K562 (cell line): ENCODE results near the gene OCEL1. TPM values are rescaled to one million over a fixed set of nuclear protein-coding genes. Genes with fewer than 3 reads are reported as not detected.

Source experiments
- ATAC-seq: fragments of 200-7000 bp; cut with Tn5 transposase; 3 replicates; pipeline ENCODE4 v1.9.1; 2020; ENCODE audit warnings: moderate library complexity
- BruUV-seq: library from RNA; stranded (reverse); fragments of 400-500 nt; replicated peaks from 2 replicates; lab custom pipeline; 2021; lab: Mats Ljungman, UMichigan
- CTCF ChIA-PET: fragments of 300-600 bp; formaldehyde crosslinking; extraction: SDS; loops from one replicate; lab custom pipeline; 2021; ENCODE audit warnings: low intra/inter-chr PET ratio; lab: Yijun Ruan, JAX
- POLR2A ChIA-PET: fragments of 300-600, 350-650 bp; sonication (Branson Sonifier 250); formaldehyde crosslinking; extraction: SDS; loops from one replicate; lab custom pipeline; 2021; ENCODE audit warnings: antibody characterized with exemption, inconsistent platforms; lab: Yijun Ruan, JAX
- DNase-seq, 4 experiments: peaks; one replicate each; pipeline versions ENCODE4 v3.0.0 to v3.0.0-alpha.2; 2011 to 2018; ENCODE audit warnings: low spot score in 3 of 4, mixed read lengths in 3 of 4; ENCODE audit errors: extremely low read depth in 1 of 4
- FAIRE-seq: peaks from 2 replicates; lab custom pipeline; 2011; peaks lifted over from hg19 to GRCh38; lab: Jason Lieb, UNC
- H2AFZ ChIP-seq: 2 replicates; pipeline ENCODE4 v1.6.0; 2011; ENCODE audit warnings: low read depth, low read length, control low read depth, inconsistent platforms
- H3K27ac ChIP-seq: fragments of 200-600 bp; 3 replicates; pipeline ENCODE4 v1.8.0; 2011; ENCODE audit warnings: low read depth, mild to moderate bottlenecking, control low read depth, inconsistent platforms, low read length, moderate library complexity, mixed read lengths; ENCODE audit errors: extremely low read depth
- H3K27me3 ChIP-seq, 2 experiments: fragments of 300-600 bp in 1 of 2; 2 replicates in 1 of 2; 3 replicates in 1 of 2; pipeline versions ENCODE4 v1.6.0 to v1.8.0; 2011; ENCODE audit warnings: inconsistent platforms in 2 of 2, low read length in 2 of 2, mild to moderate bottlenecking in 1 of 2, mixed read lengths in 1 of 2, moderate library complexity in 1 of 2; ENCODE audit not compliant: control insufficient read depth in 2 of 2, insufficient read depth in 2 of 2
- H3K36me3 ChIP-seq: fragments of 300-600 bp; 3 replicates; pipeline ENCODE4 v1.8.0; 2011; ENCODE audit warnings: mild to moderate bottlenecking, low read length, inconsistent platforms; ENCODE audit not compliant: control insufficient read depth, insufficient read depth
- H3K4me1 ChIP-seq, 2 experiments: fragments of 200-600 bp in 1 of 2; replicated peaks in 1 of 2; 2 replicates in 1 of 2; 3 replicates in 1 of 2; pipeline versions ENCODE4 v1.5.1 to v1.8.0; 2011; ENCODE audit warnings: inconsistent platforms in 2 of 2, low read length in 2 of 2, mild to moderate bottlenecking in 1 of 2, mixed read lengths in 1 of 2, moderate library complexity in 1 of 2; ENCODE audit not compliant: control insufficient read depth in 2 of 2, insufficient read depth in 2 of 2
- H3K4me2 ChIP-seq: 2 replicates; pipeline ENCODE4 v1.6.1; 2011; ENCODE audit warnings: low read length, control low read depth, inconsistent platforms, mixed read lengths; ENCODE audit not compliant: insufficient read depth
- H3K4me3 ChIP-seq: fragments of 200-600 bp; sonication (generic), shearing (Covaris generic); 2 replicates; pipeline ENCODE4 v1.5.1; 2016; ENCODE audit warnings: control low read depth, inconsistent platforms
- H3K79me2 ChIP-seq: fragments of 200-600 bp; 3 replicates; pipeline ENCODE4 v1.8.0; 2011; ENCODE audit warnings: low read length, inconsistent platforms; ENCODE audit not compliant: control insufficient read depth, insufficient read depth
- H3K9ac ChIP-seq, 2 experiments: 2 replicates each; pipeline versions ENCODE4 v1.6.0 to v1.6.1; 2011; ENCODE audit warnings: low read depth in 2 of 2, low read length in 2 of 2, control low read depth in 1 of 2, inconsistent platforms in 1 of 2, mild to moderate bottlenecking in 1 of 2, mixed read lengths in 1 of 2; ENCODE audit not compliant: insufficient read depth in 1 of 2
- H3K9me1 ChIP-seq: one replicate; pipeline ENCODE4 v1.6.0; 2011; ENCODE audit warnings: inconsistent platforms, mild to moderate bottlenecking, low read length, moderate library complexity; ENCODE audit not compliant: control insufficient read depth, insufficient read depth
- H3K9me3 ChIP-seq: replicated peaks from 2 replicates; pipeline ENCODE4 v1.5.1; 2011; ENCODE audit warnings: low read depth, low read length, inconsistent platforms; ENCODE audit not compliant: control insufficient read depth, insufficient read depth
- H4K20me1 ChIP-seq: replicated peaks from 2 replicates; pipeline ENCODE4 v1.6.1; 2011; ENCODE audit warnings: low read length, inconsistent platforms, mixed read lengths; ENCODE audit not compliant: control insufficient read depth, insufficient read depth
- CHD4 ChIP-seq: fragments of 200-600 bp; sonication (generic); IDR thresholded peaks from 3 replicates; pipeline ENCODE4 v1.6.1; 2012; ENCODE audit warnings: low read depth, mild to moderate bottlenecking, mixed read lengths, low read length, inconsistent platforms; ENCODE audit not compliant: insufficient read depth, insufficient replicate concordance, poor library complexity, severe bottlenecking
- MBD2 ChIP-seq: sonication (generic); IDR thresholded peaks from 2 replicates; pipeline ENCODE4 v1.6.1; 2016; ENCODE audit warnings: low read depth, borderline replicate concordance
- MYNN ChIP-seq, 2 experiments: sonication (generic); formaldehyde crosslinking in 1 of 2; IDR thresholded peaks; 2 replicates each; pipeline versions ENCODE4 v1.5.0 to v1.6.1; 2016 to 2020; ENCODE audit warnings: antibody characterized with exemption in 1 of 2, missing genetic modification reagents in 1 of 2
- POLR2G ChIP-seq: fragments of 200-400 bp; formaldehyde crosslinking; IDR thresholded peaks from 2 replicates; pipeline ENCODE4 v1.6.1; 2017; ENCODE audit warnings: low read depth, mild to moderate bottlenecking, antibody characterized with exemption, low read length, moderate library complexity
- RBFOX2 ChIP-seq: fragments of 200-400 bp; formaldehyde crosslinking; IDR thresholded peaks from 2 replicates; pipeline ENCODE4 v1.6.1; 2017; ENCODE audit warnings: low read depth, mild to moderate bottlenecking, low read length, moderate library complexity
- SOX6 ChIP-seq: fragments of 450-650 bp; IDR thresholded peaks from 2 replicates; pipeline ENCODE4 v1.6.1; 2014; ENCODE audit warnings: mild to moderate bottlenecking
- TAL1 ChIP-seq: fragments of 450-650 bp; IDR thresholded peaks from 2 replicates; pipeline ENCODE4 v1.6.1; 2016; ENCODE audit warnings: mild to moderate bottlenecking
- ZBTB1 ChIP-seq: sonication (generic); formaldehyde crosslinking; IDR thresholded peaks from 2 replicates; pipeline ENCODE4 v1.8.1; 2023; ENCODE audit warnings: missing genetic modification reagents, low read depth, mild to moderate bottlenecking, borderline replicate concordance
- ZNF644 ChIP-seq: fragments of 200-800 bp; sonication (Bioruptor generic); IDR thresholded peaks from 2 replicates; pipeline ENCODE4 v1.6.1; 2016; ENCODE audit warnings: low read depth, missing genetic modification characterization, missing compliant biosample characterization
- WGBS: fragments of 100-300 bp; shearing (Covaris generic); methylation state at CpG from one replicate; pipeline ENCODE4 v1.1.6; 2016; ENCODE audit warnings: low coverage, mixed read lengths; ENCODE audit not compliant: insufficient coverage; ENCODE audit errors: missing lambda C conversion rate; 5-methylcytosine and 5-hydroxymethylcytosine counted together
- in situ Hi-C: fragments of 300-500 bp; cut with MboI; formaldehyde crosslinking; loops from 4 replicates; pipeline ENCODE4 v1.15.0; 2018; ENCODE audit warnings: inconsistent platforms, mixed read lengths
- intact Hi-C: fragments of 100-400 bp; cut with micrococcal nuclease; formaldehyde crosslinking; loops from 2 replicates; pipeline ENCODE4 v1.14.2; 2022
- polyA plus RNA-seq, 8 experiments: library from polyadenylated mRNA; depleted of rRNA in 4 of 8; stranded (reverse) in 5 of 8; unstranded in 3 of 8; fragments of >200 nt; fragmentation: Nextera tagmentation in 2 of 8; fragmentation: Illumina TruSeq in 1 of 8; extraction: Ambion mirVana in 2 of 8; extraction: Trizol in 1 of 8; gene quantifications; 2 replicates each; pipeline versions ENCODE4 v1.2.1 to v1.2.3, GENCODE V29; 2011 to 2014; ENCODE audit warnings: inconsistent platforms in 1 of 8, missing spikeins in 1 of 8
- total RNA-seq, 7 experiments: library from RNA; depleted of rRNA in 6 of 7; stranded (reverse); fragments of >200 nt in 6 of 7; fragmentation: Illumina TruSeq in 2 of 7; extraction: Trizol in 2 of 7; gene quantifications; 2 replicates each; pipeline versions ENCODE4 v1.2.1 to v1.2.3, GENCODE V29; 2011 to 2021; ENCODE audit warnings: low replicate concordance in 1 of 7

OCEL1 gene
- total and polyA plus RNA-seq, 9 of the 15 experiments (the other 6 are each of a cell fraction or from before 2014, with no cell fraction given): 8.0 to 38.0 (median 12.4) TPM

- TF ChIP-seq ZBTB1 (CRISPR knock-in tag): no peak
These were observed 14.2 kb upstream of the OCEL1 start (continued) for GRCh38 chr19:17211547-17212446.

DNA sequence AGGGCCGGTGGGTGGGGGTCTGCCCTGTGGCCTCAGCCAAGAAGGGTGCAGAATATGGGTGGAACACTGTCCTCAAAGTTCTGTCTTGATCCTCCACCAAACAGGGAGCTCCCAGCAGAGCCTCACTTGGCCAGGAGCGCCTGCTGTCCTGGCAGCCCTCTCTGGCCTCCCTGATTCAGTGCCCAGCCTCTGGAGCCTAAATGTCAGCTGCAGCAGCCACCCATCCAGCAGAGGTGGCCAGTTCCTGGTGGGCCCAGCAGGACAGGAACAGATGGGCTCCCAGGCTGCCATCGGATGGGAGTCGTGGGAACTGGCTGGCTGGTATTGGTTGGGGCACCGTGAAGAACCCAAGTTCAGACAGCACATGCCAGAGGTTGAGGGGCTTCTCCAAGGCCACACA lies 12.7 kb upstream of the OCEL1 start:
- DNase-seq (no peak), ATAC-seq (no peak), FAIRE-seq (no peak)
- Histone ChIP-seq H3K4me3 (no peak overlapping the region), H3K27ac (no peak overlapping the region), H4K20me1 (0 out of 2 replicates have a peak, but pooled peaks cover 7% of the 10 kb centered on the region), H3K27me3 (no peaks in the 10 kb centered on the region), H2AFZ (no peak overlapping the region), H3K4me1 (peaks cover 16 to 34% of the 10 kb centered on the region in 2 experiments), H3K9me1 (peaks cover 3% of the 10 kb centered on the region), H3K36me3 (peaks cover 48% of the 10 kb centered on the region; the same call in 2 of the 3 replicates), H3K79me2 (peaks cover 9% of the 10 kb centered on the region), H3K9me3 (no peaks in the 10 kb centered on the region), H3K9ac (peak overlapping the region in 1 of 2 experiments; percentile 50; a peak in 2 of 4 replicates), H3K4me2 (no peak overlapping the region)
- ChIA-PET CTCF (no interaction called here), POLR2A (no interaction called here)
- intact Hi-C loops: no loop called here
- 86% methylated on average over 5 of the region's 5 CpGs for WGBS
- no peak for TF ChIP-seq SOX6
- no peak for TF ChIP-seq TAL1
- 0 out of 2 replicates have a peak, but pooled peaks have one; percentile 18 for TF ChIP-seq MYNN (IDR thresholded peaks at IDR 0.05)
- TF ChIP-seq MYNN (CRISPR knock-in tag; IDR thresholded peaks at IDR 0.05): no peak
- peak; percentile 44 for TF ChIP-seq POLR2G
- 0 out of 2 replicates have a peak, but pooled peaks have one; percentile 20 for TF ChIP-seq MBD2
- no peak for TF ChIP-seq CHD4
- TF ChIP-seq ZNF644 (tag): no peak
- peak; percentile 17; the same call in 1 of the 2 replicates for TF ChIP-seq RBFOX2
- no TSS peak for BruUV-seq
- in situ Hi-C loops: no loop called here
